ENCODE results near the gene CYP11A1.

CYP11A1 gene

GRCh38 chr15:74412159-74412558 lies 44.7 kb upstream of the CYP11A1 start:
- no peak overlapping the region for H3K4me3 ChIP-seq
- no peak for DNase-seq (ENCODE audit: low spot score)
- no peak for TF ChIP-seq CTCF (IDR thresholded peaks at IDR 0.05)
- no peak overlapping the region for H3K27ac ChIP-seq

DNA sequence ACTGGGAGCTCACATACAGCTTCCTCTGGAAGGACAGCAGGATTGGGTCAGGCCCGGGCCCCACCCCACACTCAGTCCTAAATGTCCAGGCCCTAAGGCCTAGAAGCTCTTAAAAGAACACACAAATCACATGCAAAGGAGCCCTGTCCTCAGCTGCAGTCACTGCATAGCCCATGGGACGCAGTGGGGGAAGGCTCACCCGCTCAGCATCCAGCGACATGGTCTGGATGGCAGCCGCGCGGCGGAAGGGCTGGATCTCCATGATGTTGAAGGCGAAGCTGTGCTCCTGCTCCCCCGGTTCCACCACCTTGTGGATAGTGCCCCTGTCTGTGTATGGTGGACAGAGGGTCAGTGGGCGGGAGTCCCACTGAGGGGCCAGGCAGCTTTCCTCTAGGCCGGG lies 44.2 kb upstream of the CYP11A1 start:
- TF ChIP-seq CTCF (IDR thresholded peaks at IDR 0.05): no peak
- DNase-seq (ENCODE audit: low spot score): no peak
- Histone ChIP-seq H3K4me3 (no peak overlapping the region), H3K27ac (no peak overlapping the region)

- Histone ChIP-seq H3K4me3 (no peak overlapping the region), H3K27ac (no peak overlapping the region)
- no peak for TF ChIP-seq CTCF (IDR thresholded peaks at IDR 0.05)
- no peak for DNase-seq (ENCODE audit: low spot score)
Measured at GRCh38 chr15:74410502-74410901, 43.1 kb upstream of the CYP11A1 start.

DNA sequence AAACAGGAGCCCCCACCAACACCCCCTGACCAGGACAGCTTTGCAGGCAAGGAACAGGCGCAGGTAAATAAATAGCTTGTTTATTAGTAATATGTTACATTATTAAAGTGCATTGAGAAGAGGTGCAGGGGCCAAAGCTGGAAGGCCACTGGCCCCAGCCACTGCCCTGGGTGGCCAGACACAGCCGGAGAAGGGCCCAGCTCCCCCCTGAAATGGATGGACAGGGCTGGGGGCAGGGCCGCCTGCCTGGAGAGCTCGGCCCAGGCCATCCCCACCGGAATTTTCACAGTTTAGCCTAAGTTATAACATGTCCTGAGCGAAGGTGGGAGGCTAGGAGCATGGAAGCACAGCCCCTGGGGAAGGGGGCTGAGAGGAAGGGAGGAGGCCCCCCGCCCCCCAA lies 41.8 kb upstream of the CYP11A1 start:
- DNase-seq (ENCODE audit: low spot score): no peak
- TF ChIP-seq CTCF (IDR thresholded peaks at IDR 0.05): no peak
- no peak overlapping the region for H3K4me3 ChIP-seq
- H3K27ac ChIP-seq: no peak overlapping the region

DNA sequence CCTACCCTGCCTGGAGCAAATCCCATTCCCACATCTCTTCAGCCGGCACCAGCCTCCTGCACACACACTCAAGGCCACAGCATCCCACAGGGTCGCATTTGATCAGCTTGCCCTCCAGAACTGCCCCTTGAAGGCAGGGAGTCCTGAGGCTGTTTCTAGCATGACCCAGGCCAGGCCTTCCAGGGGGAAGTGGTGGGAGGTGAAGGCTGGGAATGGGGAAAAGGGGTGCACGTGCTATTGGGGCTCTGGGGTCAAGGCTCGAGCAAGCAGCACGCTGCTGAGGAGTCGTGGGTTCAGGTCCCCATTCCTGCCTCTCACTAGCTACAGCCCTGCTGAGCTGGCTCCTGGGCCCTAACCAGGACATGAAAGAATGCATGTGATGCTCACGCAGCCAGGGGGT lies 41.4 kb upstream of the CYP11A1 start:
- DNase-seq (ENCODE audit: low spot score): no peak
- no peak overlapping the region for H3K4me3 ChIP-seq
- no peak for TF ChIP-seq CTCF (IDR thresholded peaks at IDR 0.05)
- no peak overlapping the region for H3K27ac ChIP-seq

- no peak for DNase-seq (ENCODE audit: low spot score)
- Histone ChIP-seq H3K27ac (no peak overlapping the region), H3K4me3 (no peak overlapping the region)
- no peak for TF ChIP-seq CTCF (IDR thresholded peaks at IDR 0.05)
Measured at GRCh38 chr15:74408385-74408784, 40.9 kb upstream of the CYP11A1 start.

DNA sequence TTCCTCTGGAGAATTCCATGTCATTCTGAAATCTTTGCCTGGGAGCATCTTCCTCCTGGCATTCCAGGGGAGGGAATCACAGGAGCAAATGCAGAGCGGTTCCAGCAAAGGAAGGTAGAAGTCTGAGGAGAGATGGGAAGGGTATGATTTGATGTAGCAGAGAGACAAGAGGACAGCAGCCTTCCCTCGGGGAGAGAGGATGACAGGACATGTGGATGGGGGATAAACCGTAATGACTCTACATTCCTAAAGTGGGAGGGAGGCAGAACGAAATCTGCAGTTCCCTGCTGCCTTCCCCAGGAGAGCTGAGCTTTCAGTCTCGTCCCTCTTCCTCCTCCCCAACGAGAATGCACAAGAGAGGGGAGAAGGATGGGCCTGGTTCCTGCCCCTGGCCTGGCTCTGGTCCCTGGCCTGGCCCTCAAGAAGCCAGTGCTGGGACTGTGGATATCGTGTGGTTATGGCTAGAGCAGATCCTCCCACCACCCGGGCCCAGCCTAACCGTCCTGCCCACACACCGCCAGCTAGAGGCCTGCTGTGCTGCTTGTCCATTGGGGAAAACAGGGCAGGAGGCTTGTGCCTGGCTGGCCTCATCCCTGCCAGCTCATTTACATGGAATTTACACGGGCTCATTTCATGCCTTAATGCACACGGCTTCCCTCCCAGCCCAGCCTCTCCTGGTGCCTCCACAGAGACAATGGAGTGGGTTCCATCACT lies 39.7 kb upstream of the CYP11A1 start:
- TF ChIP-seq CTCF (IDR thresholded peaks at IDR 0.05): no peak
- Histone ChIP-seq H3K4me3 (no peak overlapping the region), H3K27ac (no peak overlapping the region)
- DNase-seq (ENCODE audit: low spot score): no peak

All from coronary artery (tissue), 2 donors.